GM18517 (cell line): Measurements from ENCODE around the gene ACAA2.

Experiments
- ATAC-seq: cut with Tn5 transposase; IDR thresholded peaks from one replicate; pipeline ENCODE4 v1.9.1; 2021; ENCODE audit warnings: mild to moderate bottlenecking, moderate library complexity; ENCODE audit not compliant: unreplicated experiment

The ACAA2 gene

DNA sequence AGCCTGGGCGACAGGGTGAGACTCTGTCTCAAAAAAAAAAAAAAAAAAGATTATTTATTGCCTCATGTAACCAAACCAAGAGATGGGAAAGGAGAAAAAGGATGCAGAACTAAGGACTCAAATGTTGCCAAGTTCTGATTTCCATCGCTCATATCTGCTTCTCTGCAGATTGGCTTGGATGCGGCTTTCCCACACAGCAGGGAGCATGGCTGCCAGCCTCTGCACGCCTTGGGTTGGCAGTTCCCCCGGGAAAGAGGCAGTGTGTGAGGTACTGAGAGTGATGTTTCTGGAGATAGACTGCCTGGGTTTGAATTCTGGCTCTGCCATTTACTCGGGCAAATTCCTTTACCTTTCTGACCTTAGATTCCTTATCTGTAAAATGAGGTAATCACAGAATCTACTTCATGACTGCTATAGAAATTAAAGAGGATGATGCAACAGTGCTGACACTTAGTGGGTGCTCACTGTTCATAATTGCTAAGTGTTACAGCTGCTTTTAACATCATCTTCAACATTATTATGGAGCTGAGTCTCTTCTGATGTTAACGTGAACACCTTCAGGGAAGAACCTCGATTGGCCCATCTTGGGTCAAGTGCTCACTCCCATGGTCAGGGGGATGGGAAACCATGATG lies 68.8 kb downstream of the ACAA2 start:
- no peak for ATAC-seq

DNA sequence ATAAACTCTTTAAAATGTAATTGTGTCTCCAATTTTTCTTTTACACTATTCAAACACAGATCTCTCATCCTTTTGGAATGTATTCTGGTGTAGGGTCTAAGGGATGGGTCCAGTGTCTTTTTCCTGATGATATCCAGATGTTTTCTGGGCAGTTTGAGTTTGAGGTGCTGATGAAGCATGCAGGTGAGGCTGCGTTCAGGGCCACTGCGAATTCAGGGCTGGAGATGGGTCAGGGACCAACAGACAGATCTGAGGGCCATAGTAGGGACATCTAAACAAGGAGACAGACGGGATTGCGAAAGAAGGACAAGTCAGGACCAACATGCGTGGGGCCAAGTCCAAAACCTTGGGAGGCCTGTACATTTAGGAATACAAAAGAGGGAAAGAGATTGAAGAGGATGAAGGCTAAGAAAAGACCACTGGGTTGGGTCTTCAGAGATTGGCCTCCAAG lies 70.2 kb downstream of the ACAA2 start:
- no peak for ATAC-seq

- no peak for ATAC-seq
Measured at GRCh38 chr18:49742316-49743116, 70.8 kb downstream of the ACAA2 start.

GRCh38 chr18:49739275-49739674 lies 74.1 kb downstream of the ACAA2 start:
- no peak for ATAC-seq

DNA sequence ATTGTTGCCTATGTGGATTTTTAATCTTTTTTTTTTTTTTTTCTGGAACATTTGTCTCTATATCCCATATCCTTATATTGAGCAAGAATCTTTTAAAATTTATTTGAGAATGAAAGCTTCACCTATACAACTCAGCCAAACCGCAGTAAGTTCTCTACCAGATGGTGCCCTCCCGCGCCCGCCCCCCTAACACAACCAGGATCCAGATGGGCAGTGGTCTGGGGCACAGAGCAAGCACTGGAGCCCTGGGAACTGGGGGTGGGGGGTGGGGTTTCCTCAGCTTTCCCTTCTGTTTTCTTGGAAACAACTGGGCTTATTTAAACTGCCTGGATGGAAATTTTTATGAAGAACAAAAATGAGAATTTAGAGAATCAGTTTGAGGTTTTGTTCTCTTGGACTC lies 74.6 kb downstream of the ACAA2 start:
- no peak for ATAC-seq

DNA sequence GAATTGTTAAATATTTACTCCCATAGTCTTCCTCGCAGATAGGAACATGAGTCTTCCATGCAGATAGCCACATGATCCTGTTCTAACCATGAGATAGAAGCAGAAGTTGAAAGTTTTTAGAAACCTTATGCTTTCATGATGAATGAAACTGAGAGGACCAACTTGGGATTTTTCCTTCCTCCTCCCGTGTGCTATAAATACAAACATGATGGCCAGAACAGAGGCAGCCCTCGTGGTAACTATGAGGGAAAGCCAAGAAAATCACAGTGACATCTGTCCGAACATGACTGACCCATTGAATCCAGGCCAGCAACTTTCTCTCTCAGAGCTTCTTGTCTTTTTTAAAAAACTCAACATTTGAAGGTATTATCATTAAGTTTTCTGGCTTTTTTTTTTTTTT lies 78.5 kb downstream of the ACAA2 start:
- no peak for ATAC-seq

GRCh38 chr18:49733896-49734585 lies 79.3 kb downstream of the ACAA2 start:
- no peak for ATAC-seq

GRCh38 chr18:49733321-49733720 lies 80.0 kb downstream of the ACAA2 start:
- no peak for ATAC-seq
